ENCODE data around the gene ABCC1. TPM values are rescaled to one million over a fixed set of nuclear protein-coding genes. Genes with fewer than 3 reads are reported as not detected.

ABCC1 gene
- total RNA-seq, 1 experiment from 2014 or later, result 61.9 TPM

- TF ChIP-seq USF2 (CRISPR knock-in tag; IDR thresholded peaks at IDR 0.05), result no peak
- TF ChIP-seq ZNF281 (CRISPR knock-in tag; IDR thresholded peaks at IDR 0.05), result no peak
These were observed 131.7 kb downstream of the ABCC1 start (continued) for GRCh38 chr16:16081141-16081540.

GRCh38 chr16:16082255-16082654 is 132.8 kb downstream of the ABCC1 start:
- TF ChIP-seq STAT6 (CRISPR knock-in tag; conservative IDR thresholded peaks at IDR 0.05; ENCODE audit: low read depth) (no peak), PREB (CRISPR knock-in tag; IDR thresholded peaks at IDR 0.05; ENCODE audit: borderline replicate concordance) (no peak), USF2 (CRISPR knock-in tag; IDR thresholded peaks at IDR 0.05) (no peak), ARID4B (CRISPR knock-in tag; IDR thresholded peaks at IDR 0.05; ENCODE audit: borderline replicate concordance) (no peak), E2F5 (CRISPR knock-in tag; IDR thresholded peaks at IDR 0.05) (no peak), NFATC4 (CRISPR knock-in tag; IDR thresholded peaks at IDR 0.05) (no peak), EMX1 (CRISPR knock-in tag; IDR thresholded peaks at IDR 0.05) (no peak), PRRX2 (CRISPR knock-in tag; IDR thresholded peaks at IDR 0.05) (no peak), SMAD4 (CRISPR knock-in tag; IDR thresholded peaks at IDR 0.05) (no peak), NR1H2 (CRISPR knock-in tag; IDR thresholded peaks at IDR 0.05) (no peak), ELF4 (CRISPR knock-in tag; IDR thresholded peaks at IDR 0.05; ENCODE audit: low read depth) (no peak), GRHL2 (CRISPR knock-in tag; IDR thresholded peaks at IDR 0.05; ENCODE audit: insufficient replicate concordance, severe bottlenecking) (no peak), MXD4 (CRISPR knock-in tag; IDR thresholded peaks at IDR 0.05; ENCODE audit: borderline replicate concordance) (no peak), ZSCAN18 (CRISPR knock-in tag; IDR thresholded peaks at IDR 0.05) (no peak), ZNF423 (CRISPR knock-in tag; IDR thresholded peaks at IDR 0.05) (no peak)
- Mint-ChIP-seq H3K4me3 (no peak overlapping the region), H3K4me1 (no peaks in the 10 kb centered on the region), H3K36me3 (peaks cover 77% of the 10 kb centered on the region), H3K9me3 (peaks cover 18% of the 10 kb centered on the region), H3K27ac (no peak overlapping the region), H3K27me3 (ENCODE audit: low read depth) (no peaks in the 10 kb centered on the region)
- CTCF ChIA-PET, result no interaction called here
- ATAC-seq (no peak), DNase-seq (ENCODE audit: low spot score) (no peak)
- POLR2A ChIA-PET, result no interaction called here

Measured in WTC11 (cell line).